Kidney (tissue), 14 donors: ENCODE results near the gene RAB27B. TPM values are rescaled to one million over a fixed set of nuclear protein-coding genes. Genes with fewer than 3 reads are reported as not detected.

Experiments
- DNase-seq, 5 donors: peaks; one replicate each; pipeline ENCODE4 v3.0.0-alpha.2; 2013 to 2020
- FAIRE-seq: peaks from 2 replicates; lab custom pipeline; 2012; peaks lifted over from hg19 to GRCh38; lab: Jason Lieb, UNC
- H3K27ac ChIP-seq, 2 donors: one replicate each; pipeline ENCODE4 v1.7.0; 2013; ENCODE audit warnings: low read depth in 2 of 2, low read length in 2 of 2, inconsistent platforms in 1 of 2
- H3K27me3 ChIP-seq: one replicate; pipeline ENCODE4 v1.7.1; 2013; ENCODE audit warnings: low read length, inconsistent platforms; ENCODE audit not compliant: control insufficient read depth, insufficient read depth
- H3K36me3 ChIP-seq, 3 donors: one replicate each; pipeline versions ENCODE4 v1.7.0 to v1.7.1; 2013; ENCODE audit warnings: low read length in 3 of 3, control low read depth in 1 of 3, inconsistent platforms in 1 of 3; ENCODE audit not compliant: insufficient read depth in 3 of 3, control insufficient read depth in 2 of 3
- H3K4me1 ChIP-seq, 3 donors: one replicate each; pipeline versions ENCODE4 v1.7.0 to v1.7.1; 2013; ENCODE audit warnings: low read length in 3 of 3, inconsistent platforms in 1 of 3, low read depth in 1 of 3; ENCODE audit not compliant: control insufficient read depth in 2 of 3, insufficient read depth in 2 of 3
- H3K4me3 ChIP-seq, 3 donors: one replicate each; pipeline versions ENCODE4 v1.7.0 to v1.8.1; 2013; ENCODE audit warnings: low read length in 3 of 3, control low read depth in 1 of 3, inconsistent platforms in 1 of 3
- H3K9ac ChIP-seq, 3 donors: one replicate each; pipeline versions ENCODE4 v1.7.0 to v1.7.1; 2013; ENCODE audit warnings: low read length in 3 of 3, control low read depth in 1 of 3, inconsistent platforms in 1 of 3
- H3K9me3 ChIP-seq, 3 donors: one replicate each; pipeline versions ENCODE4 v1.7.0 to v1.7.1; 2013; ENCODE audit warnings: low read length in 3 of 3, control low read depth in 1 of 3, inconsistent platforms in 1 of 3; ENCODE audit not compliant: control insufficient read depth in 2 of 3, insufficient read depth in 1 of 3
- CTCF ChIP-seq: IDR thresholded peaks from 3 replicates; pipeline ENCODE4 v1.5.1; 2012; ENCODE audit warnings: mild to moderate bottlenecking, moderate library complexity, borderline replicate concordance; ENCODE audit not compliant: insufficient read depth; ENCODE audit errors: extremely low read depth
- intact Hi-C: fragments of 100-400 bp; cut with DNase I; formaldehyde crosslinking; loops from one replicate; pipeline ENCODE4 v1.11.1; 2022
- polyA plus RNA-seq: library from polyadenylated mRNA; stranded (reverse); fragments of 350-450 nt; fragmentation: Illumina TruSeq; extraction: RNeasy Lipid Tissue Mini Kit (QIAGEN cat#74804); gene quantifications from one replicate; pipeline ENCODE4 v1.2.3, GENCODE V29; 2014; ENCODE audit warnings: low read depth, low replicate concordance; ENCODE audit not compliant: insufficient read depth
- total RNA-seq: library from RNA; stranded (reverse); fragmentation: NEBNext Ultra II Directional; extraction: Animal tissue kit (Norgen Biotek cat#: 25700); gene quantifications from one replicate; pipeline ENCODE4 v1.2.1, GENCODE V29; 2021
- donor health status: control.
- donor health status: control.
- donor health status: control.
- donor health status: control.
- donor health status: control.
- donor health status: DM: yes; HTN: yes; CAD: no.
- donor health status: Normal renal cell carcinoma (clear cell type).

Gene RAB27B
- total and polyA plus RNA-seq, 2 donors from 2014 or later, result 0.32 to 4.1 TPM

GRCh38 chr18:54888933-54889332, 60.7 kb downstream of the RAB27B start:
- H3K36me3 ChIP-seq, result no peaks in the 10 kb centered on the region
- no peak overlapping the region for H3K9ac ChIP-seq
- no peak overlapping the region for H3K27ac ChIP-seq
- no peaks in the 10 kb centered on the region for H3K9me3 ChIP-seq
- TF ChIP-seq CTCF, result no peak
- FAIRE-seq (no peak), DNase-seq (no peak)
- H3K27me3 ChIP-seq, result no peaks in the 10 kb centered on the region
- intact Hi-C loops, result no loop called here
- no peak overlapping the region for H3K4me3 ChIP-seq
- no peaks in the 10 kb centered on the region for H3K4me1 ChIP-seq

- no peaks in the 10 kb centered on the region for H3K36me3 ChIP-seq
- no peak overlapping the region for H3K4me3 ChIP-seq
- DNase-seq (no peak), FAIRE-seq (no peak)
- H3K4me1 ChIP-seq, result no peaks in the 10 kb centered on the region
- intact Hi-C loops, result no loop called here
- no peak for TF ChIP-seq CTCF
- H3K9ac ChIP-seq, result no peak overlapping the region
- no peak overlapping the region for H3K27ac ChIP-seq
- no peaks in the 10 kb centered on the region for H3K27me3 ChIP-seq
- no peaks in the 10 kb centered on the region for H3K9me3 ChIP-seq
Observed at GRCh38 chr18:54899500-54899899, 71.2 kb downstream of the RAB27B start.

- intact Hi-C loops, result no loop called here
Observed at GRCh38 chr18:54900290-54900689, 72.0 kb downstream of the RAB27B start.

More at GRCh38 chr18:54900290-54900689, 72.0 kb downstream of the RAB27B start:
- DNase-seq (no peak), FAIRE-seq (no peak)
- no peak overlapping the region for H3K9ac ChIP-seq
- no peak overlapping the region for H3K27ac ChIP-seq
- no peaks in the 10 kb centered on the region for H3K4me1 ChIP-seq
- no peak overlapping the region for H3K4me3 ChIP-seq
- no peaks in the 10 kb centered on the region for H3K9me3 ChIP-seq
- H3K36me3 ChIP-seq, result no peaks in the 10 kb centered on the region
- no peak for TF ChIP-seq CTCF
- no peaks in the 10 kb centered on the region for H3K27me3 ChIP-seq
